Measurements from ENCODE around the gene NPIPA8.
"Not testable (repeated sequence)": the region's sequence is repeated elsewhere in the genome, so short reads cannot be mapped to it uniquely, and the experiment has no call there.

GRCh38 chr16:18307241-18307640 lies 29.3 kb downstream of the NPIPA8 start:
- not testable (repeated sequence) for TF ChIP-seq CTCF, POLR2A (IDR thresholded peaks at IDR 0.05)
